ENCODE data around the gene DIS3L2.
"Not testable (repeated sequence)": the region's sequence is repeated elsewhere in the genome, so short reads cannot be mapped to it uniquely, and the experiment has no call there.

Gene DIS3L2

GRCh38 chr2:232126301-232127099, 165.0 kb downstream of the DIS3L2 start:
- DNase-seq = no peak

- DNase-seq = no peak
Observed at GRCh38 chr2:232129483-232129882, 168.0 kb downstream of the DIS3L2 start.

GRCh38 chr2:232132181-232132580, 170.7 kb downstream of the DIS3L2 start:
- DNase-seq = peak; percentile 64

GRCh38 chr2:232133078-232133477, 171.6 kb downstream of the DIS3L2 start:
- DNase-seq = no peak

GRCh38 chr2:232134939-232135338, 173.4 kb downstream of the DIS3L2 start:
- peak; percentile 71 for DNase-seq

- no peak for DNase-seq
Observed at GRCh38 chr2:232137356-232138147, 176.0 kb downstream of the DIS3L2 start.

- no peak for DNase-seq
Observed at GRCh38 chr2:232138441-232138840, 176.9 kb downstream of the DIS3L2 start.

GRCh38 chr2:232139171-232139594, 177.7 kb downstream of the DIS3L2 start:
- no peak for DNase-seq

- DNase-seq = no peak
Observed at GRCh38 chr2:232139786-232140562, 178.5 kb downstream of the DIS3L2 start.

- no peak for DNase-seq
Observed at GRCh38 chr2:232141591-232141990, 180.1 kb downstream of the DIS3L2 start.

GRCh38 chr2:232142049-232142448, 180.5 kb downstream of the DIS3L2 start:
- DNase-seq = no peak

GRCh38 chr2:232142502-232142901, 181.0 kb downstream of the DIS3L2 start:
- no peak for DNase-seq

- no peak for DNase-seq
Observed at GRCh38 chr2:232146294-232146693, 184.8 kb downstream of the DIS3L2 start.

- no peak for DNase-seq
Observed at GRCh38 chr2:232147440-232148077, 186.0 kb downstream of the DIS3L2 start.

GRCh38 chr2:232162187-232162586, 200.7 kb downstream of the DIS3L2 start:
- DNase-seq = no peak

GRCh38 chr2:232170396-232170795, 208.9 kb downstream of the DIS3L2 start:
- DNase-seq = no peak

- no peak for DNase-seq
Observed at GRCh38 chr2:232174662-232175061, 213.1 kb downstream of the DIS3L2 start.

GRCh38 chr2:232176587-232176986, 215.1 kb downstream of the DIS3L2 start:
- not testable (repeated sequence) for DNase-seq

GRCh38 chr2:232183279-232183678, 221.8 kb downstream of the DIS3L2 start:
- no peak for DNase-seq

GRCh38 chr2:232184346-232184745, 222.8 kb downstream of the DIS3L2 start:
- no peak for DNase-seq

GRCh38 chr2:232190796-232191195, 229.3 kb downstream of the DIS3L2 start:
- no peak for DNase-seq

- DNase-seq = no peak
Observed at GRCh38 chr2:232195487-232195886, 234.0 kb downstream of the DIS3L2 start.

GRCh38 chr2:232196802-232197201, 235.3 kb downstream of the DIS3L2 start:
- no peak for DNase-seq
